Lung (tissue), 12 donors: Measurements from ENCODE around the gene SLIT2. TPM values are rescaled to one million over a fixed set of nuclear protein-coding genes. Genes with fewer than 3 reads are reported as not detected.

Source experiments
- ATAC-seq: fragments of 200-7000 bp; cut with Tn5 transposase; one replicate; pipeline ENCODE4 v1.9.1; 2020; ENCODE audit warnings: moderate number of reproducible peaks; ENCODE audit not compliant: insufficient read depth, low FRiP score
- DNase-seq, 3 donors: peaks; one replicate each; pipeline ENCODE4 v3.0.0-alpha.2; 2013 to 2017
- H3K27ac ChIP-seq, 2 donors: one replicate each; pipeline ENCODE4 v1.5.1; 2013; ENCODE audit warnings: mild to moderate bottlenecking in 2 of 2, moderate library complexity in 2 of 2, control low read depth in 1 of 2, inconsistent platforms in 1 of 2, low read depth in 1 of 2, low read length in 1 of 2
- H3K27me3 ChIP-seq, 3 donors: one replicate each; pipeline ENCODE4 v1.5.1; 2013; ENCODE audit warnings: low read length in 2 of 3; ENCODE audit not compliant: control insufficient read depth in 3 of 3, insufficient read depth in 3 of 3
- H3K36me3 ChIP-seq, 4 donors: one replicate each; pipeline ENCODE4 v1.5.1; 2013; ENCODE audit warnings: low read length in 4 of 4, mild to moderate bottlenecking in 1 of 4, moderate library complexity in 1 of 4; ENCODE audit not compliant: control insufficient read depth in 4 of 4, insufficient read depth in 4 of 4
- H3K4me1 ChIP-seq, 5 donors: one replicate each; pipeline ENCODE4 v1.5.1; 2013; ENCODE audit warnings: low read length in 5 of 5, mild to moderate bottlenecking in 2 of 5, moderate library complexity in 1 of 5; ENCODE audit not compliant: control insufficient read depth in 5 of 5, insufficient read depth in 5 of 5
- H3K4me3 ChIP-seq: one replicate; pipeline ENCODE4 v1.5.1; 2013; ENCODE audit warnings: mild to moderate bottlenecking, control low read depth, moderate library complexity
- H3K9ac ChIP-seq, 2 donors: one replicate each; pipeline ENCODE4 v1.5.1; 2013; ENCODE audit warnings: low read length in 2 of 2, control low read depth in 1 of 2; ENCODE audit not compliant: insufficient read depth in 1 of 2
- H3K9me3 ChIP-seq, 4 donors: one replicate each; pipeline ENCODE4 v1.5.1; 2013; ENCODE audit warnings: low read length in 3 of 4, mild to moderate bottlenecking in 1 of 4, moderate library complexity in 1 of 4; ENCODE audit not compliant: control insufficient read depth in 4 of 4, insufficient read depth in 3 of 4
- WGBS, 2 donors: extraction: QIAGEN DNeasy Blood & Tissue Kit; methylation state at CpG; one replicate each; pipeline ENCODE4 v1.1.7; 2013; 5-methylcytosine and 5-hydroxymethylcytosine counted together
- polyA plus RNA-seq, 2 donors: library from polyadenylated mRNA; stranded (reverse); fragments of 200-250 nt; gene quantifications; one replicate each; pipeline ENCODE4 v1.2.1, GENCODE V29; 2013
- total RNA-seq, 2 donors: library from RNA; depleted of rRNA in 1 of 2; stranded (reverse); fragments of >200 nt in 1 of 2; gene quantifications; one replicate each; pipeline ENCODE4 v1.2.1, GENCODE V29; 2014 to 2021
- TF ChIP-seq, protein P1 (sequence below): IDR thresholded peaks from 2 replicates; pipeline ENCODE4 v1.5.1; 2012; ENCODE audit warnings: mild to moderate bottlenecking; ENCODE audit errors: control extremely low read depth, extremely low read depth
- donor health status: control.
- donor health status: control.
- donor health status: Bipolar disorder and iron deficiency.
- donor health status: healthy.
- donor health status: DM: yes; HTN: yes; CAD: no.

The SLIT2 gene
- total and polyA plus RNA-seq, 4 donors, result 6.6 to 159 (median 32.4) TPM

DNA sequence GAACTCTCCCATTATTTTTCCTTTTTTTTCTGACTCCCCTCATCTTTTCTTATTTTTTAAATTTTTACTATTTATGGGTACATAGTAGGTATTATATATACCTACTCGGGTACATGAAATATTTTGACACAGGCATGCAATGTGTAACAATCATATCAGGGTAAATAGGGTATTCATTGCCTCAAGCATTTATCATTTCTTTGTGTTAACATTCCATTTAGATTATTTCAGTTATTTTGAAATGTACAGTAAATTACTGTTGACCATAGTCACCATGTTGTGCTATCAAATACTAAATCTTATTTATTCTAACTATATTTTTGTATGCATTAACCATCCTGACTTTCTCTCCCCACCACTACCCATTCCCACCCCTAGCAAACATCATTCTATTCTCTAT lies 33.8 kb upstream of the SLIT2 start:
- DNase-seq, result no peak
- Histone ChIP-seq H3K9me3 (no peaks in the 10 kb centered on the region), H3K4me1 (no peaks in the 10 kb centered on the region), H3K36me3 (no peaks in the 10 kb centered on the region), H3K27ac (no peak overlapping the region), H3K9ac (no peak overlapping the region), H3K27me3 (no peaks in the 10 kb centered on the region), H3K4me3 (no peak overlapping the region)
- TF ChIP-seq, protein P1, sequence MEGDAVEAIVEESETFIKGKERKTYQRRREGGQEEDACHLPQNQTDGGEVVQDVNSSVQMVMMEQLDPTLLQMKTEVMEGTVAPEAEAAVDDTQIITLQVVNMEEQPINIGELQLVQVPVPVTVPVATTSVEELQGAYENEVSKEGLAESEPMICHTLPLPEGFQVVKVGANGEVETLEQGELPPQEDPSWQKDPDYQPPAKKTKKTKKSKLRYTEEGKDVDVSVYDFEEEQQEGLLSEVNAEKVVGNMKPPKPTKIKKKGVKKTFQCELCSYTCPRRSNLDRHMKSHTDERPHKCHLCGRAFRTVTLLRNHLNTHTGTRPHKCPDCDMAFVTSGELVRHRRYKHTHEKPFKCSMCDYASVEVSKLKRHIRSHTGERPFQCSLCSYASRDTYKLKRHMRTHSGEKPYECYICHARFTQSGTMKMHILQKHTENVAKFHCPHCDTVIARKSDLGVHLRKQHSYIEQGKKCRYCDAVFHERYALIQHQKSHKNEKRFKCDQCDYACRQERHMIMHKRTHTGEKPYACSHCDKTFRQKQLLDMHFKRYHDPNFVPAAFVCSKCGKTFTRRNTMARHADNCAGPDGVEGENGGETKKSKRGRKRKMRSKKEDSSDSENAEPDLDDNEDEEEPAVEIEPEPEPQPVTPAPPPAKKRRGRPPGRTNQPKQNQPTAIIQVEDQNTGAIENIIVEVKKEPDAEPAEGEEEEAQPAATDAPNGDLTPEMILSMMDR, result no peak
- ATAC-seq, result no peak
- 68 to 86% methylated on average over 1 of the region's 1 CpG for WGBS, 2 donors

DNA sequence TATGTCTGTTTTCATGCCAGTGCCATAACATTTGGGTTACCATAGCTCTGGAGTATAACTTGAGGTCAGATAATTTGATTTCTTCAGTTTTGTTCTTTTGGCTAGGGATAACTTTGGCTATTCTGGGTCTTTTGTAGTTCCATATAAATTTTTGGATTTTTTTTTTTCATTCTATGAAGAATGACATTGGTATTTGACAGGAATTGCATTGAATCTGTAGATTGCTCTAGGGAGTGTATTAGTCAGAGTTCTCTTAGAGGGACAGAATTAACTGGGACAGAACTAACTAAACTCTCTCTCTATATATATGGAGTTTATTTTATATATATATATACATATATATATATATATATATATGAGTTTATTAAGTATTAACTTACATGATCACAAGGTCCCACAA lies 32.2 kb upstream of the SLIT2 start:
- DNase-seq (no peak), ATAC-seq (no peak)

DNA sequence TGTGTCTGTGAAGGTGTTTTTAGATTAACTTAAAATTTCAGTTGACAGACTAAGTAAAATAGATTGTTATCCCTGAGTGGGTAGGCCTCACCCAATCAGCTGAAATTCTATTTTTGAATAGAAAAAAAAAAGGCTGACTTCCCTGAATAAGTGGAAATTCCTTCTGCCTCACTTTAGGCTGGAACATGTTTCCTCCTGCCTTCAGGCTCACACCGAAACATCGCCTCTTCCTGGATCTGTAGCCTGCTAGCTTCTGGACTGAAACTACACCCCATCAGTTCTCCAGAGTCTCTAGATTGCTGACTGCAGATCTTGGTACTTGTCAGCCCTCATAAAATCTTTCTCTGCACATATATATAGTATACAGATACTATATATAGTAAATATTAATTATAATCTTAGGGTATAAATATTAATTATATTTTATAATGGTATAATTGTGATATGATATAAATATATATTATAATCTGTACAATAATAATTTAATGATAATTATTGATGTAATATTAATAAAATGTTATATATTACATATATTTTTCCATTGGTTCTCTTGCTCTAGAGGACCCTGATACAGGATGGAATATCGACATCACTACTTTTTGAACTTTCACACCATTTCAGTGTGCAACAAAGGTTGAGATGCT lies 13.7 kb upstream of the SLIT2 start:
- no peak overlapping the region for H3K27ac ChIP-seq
- WGBS, 2 donors, result 90 to 95% methylated on average over 3 of the region's 3 CpGs
- H3K4me1 ChIP-seq, result no peaks in the 10 kb centered on the region
- no peak overlapping the region for H3K4me3 ChIP-seq
- H3K27me3 ChIP-seq, result no peaks in the 10 kb centered on the region
- TF ChIP-seq, protein P1, result no peak
- no peaks in the 10 kb centered on the region for H3K36me3 ChIP-seq
- H3K9ac ChIP-seq, result no peak overlapping the region
- DNase-seq (no peak), ATAC-seq (no peak)
- no peaks in the 10 kb centered on the region for H3K9me3 ChIP-seq

More for the DNA sequence above, 32.2 kb upstream of the SLIT2 start:
- TF ChIP-seq, protein P1, result no peak
- no peak overlapping the region for H3K4me3 ChIP-seq
- H3K27ac ChIP-seq, result no peak overlapping the region
- H3K9ac ChIP-seq, result no peak overlapping the region
- no peaks in the 10 kb centered on the region for H3K36me3 ChIP-seq
- H3K9me3 ChIP-seq, result peaks cover 0 to under 1% (median 0%) of the 10 kb centered on the region in 4 donors
- H3K27me3 ChIP-seq, result no peaks in the 10 kb centered on the region
- H3K4me1 ChIP-seq, result no peaks in the 10 kb centered on the region

DNA sequence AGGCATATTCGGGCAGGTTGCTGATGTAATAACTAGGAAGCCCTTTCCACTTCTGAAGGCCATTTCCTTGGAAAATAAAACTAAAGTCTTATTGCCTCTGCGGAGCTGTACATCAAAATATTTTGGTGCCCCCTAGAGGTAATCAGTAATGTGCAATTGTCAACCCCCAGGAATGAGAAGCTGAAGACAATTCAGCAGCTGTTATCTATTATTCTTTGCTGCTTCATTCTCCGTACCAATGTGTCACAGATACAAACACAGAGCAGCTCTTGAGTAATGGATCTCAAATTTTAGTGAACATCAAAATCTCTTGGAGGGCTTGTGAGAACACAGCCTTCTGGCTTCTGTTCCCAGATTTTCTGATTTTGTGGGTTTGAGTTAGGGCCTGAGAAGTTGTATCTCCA lies 3.5 kb upstream of the SLIT2 start:
- H3K9me3 ChIP-seq, result no peaks in the 10 kb centered on the region
- TF ChIP-seq, protein P1, result peak; percentile 10
- H3K36me3 ChIP-seq, result peaks cover 0 to 7% (median 0%) of the 10 kb centered on the region in 4 donors
- peaks cover 0 to 17% (median 0%) of the 10 kb centered on the region in 5 donors for H3K4me1 ChIP-seq
- H3K9ac ChIP-seq, result no peak overlapping the region
- no peak overlapping the region for H3K27ac ChIP-seq
- H3K4me3 ChIP-seq, result no peak overlapping the region
- H3K27me3 ChIP-seq, result no peaks in the 10 kb centered on the region
- ATAC-seq, result no peak
- 5 to 6% methylated on average over 3 of the region's 3 CpGs for WGBS, 2 donors
- peak in 2 of 3 donors; percentile 83 to 86 for DNase-seq
